Measurements from ENCODE around the gene ESX1. TPM values are rescaled to one million over a fixed set of nuclear protein-coding genes. Genes with fewer than 3 reads are reported as not detected.

The ESX1 gene
- total RNA-seq, 2 experiments from 2014 or later = 0.13 TPM; not detected in 1

Other genes starting within 250 kb of the ESX1 start
- not detected for gene H2BW1, start 241.2 kb downstream of the ESX1 start, total RNA-seq
- under 1 TPM in 1 of 2 experiments, not detected in 1; 0.08 TPM for gene H2BW2, start 215.0 kb downstream of the ESX1 start, total RNA-seq
- gene TMSB15C, start 178.7 kb downstream of the ESX1 start, total RNA-seq = 1 to 10 TPM; 2.7 to 3.2 TPM
- 1 to 10 TPM; 3.6 to 5.1 TPM for gene ZCCHC18, start 142.4 kb downstream of the ESX1 start, total RNA-seq
- gene SLC25A53, start 97.9 kb downstream of the ESX1 start, total RNA-seq = 1 to 10 TPM; 5.7 to 7.7 TPM
- 10 to 100 TPM in 1 of 2 experiments, 1 to 10 TPM in 1; 9.4 to 10.0 TPM for gene FAM199X, start 88.5 kb downstream of the ESX1 start, total RNA-seq